AG08396 (cell line): ENCODE data around the gene SEMA4D.
"Not testable (repeated sequence)": the region's sequence is repeated elsewhere in the genome, so short reads cannot be mapped to it uniquely, and the experiment has no call there.

Experiments used
- DNase-seq: peaks from one replicate; pipeline ENCODE4 v3.0.0; 2012; ENCODE audit warnings: low spot score, mixed read lengths

Gene SEMA4D

DNA sequence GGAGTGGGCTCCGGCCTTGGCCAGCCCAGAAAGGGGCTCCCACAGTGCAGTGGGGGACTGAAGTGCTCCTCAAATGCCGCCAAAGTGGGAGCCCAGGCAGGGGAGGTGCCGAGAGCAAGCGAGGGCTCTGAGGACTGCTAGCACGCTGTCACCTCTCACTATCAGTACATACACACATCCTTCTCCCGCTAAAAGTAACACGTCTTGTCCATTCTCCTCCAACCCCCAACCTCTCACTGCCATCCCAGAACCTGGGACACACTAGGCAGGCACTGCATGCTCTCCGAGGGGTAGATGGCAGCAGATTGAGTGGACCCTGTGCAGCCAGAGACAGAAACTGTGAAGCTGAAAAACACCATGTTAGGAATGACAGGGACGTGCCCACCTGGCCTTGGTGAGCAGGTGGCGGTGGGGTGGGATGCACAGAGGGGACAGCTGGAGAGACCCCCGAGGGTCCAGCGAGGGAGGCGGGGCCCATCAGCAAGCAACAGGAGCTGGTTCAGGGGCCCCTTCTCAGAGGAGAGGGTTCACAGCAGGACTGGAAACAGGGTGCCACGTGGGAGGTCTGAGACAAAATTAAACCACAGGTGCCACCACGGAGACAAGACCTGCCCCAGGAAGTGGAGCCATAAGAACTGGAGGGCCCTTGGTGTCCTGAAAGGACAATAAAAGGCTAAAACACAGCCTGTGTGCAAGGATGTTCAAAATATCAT lies 16.9 kb downstream of the SEMA4D start:
- DNase-seq: no peak

- DNase-seq: not testable (repeated sequence)
These were observed 17.5 kb downstream of the SEMA4D start for GRCh38 chr9:89480372-89480771.

DNA sequence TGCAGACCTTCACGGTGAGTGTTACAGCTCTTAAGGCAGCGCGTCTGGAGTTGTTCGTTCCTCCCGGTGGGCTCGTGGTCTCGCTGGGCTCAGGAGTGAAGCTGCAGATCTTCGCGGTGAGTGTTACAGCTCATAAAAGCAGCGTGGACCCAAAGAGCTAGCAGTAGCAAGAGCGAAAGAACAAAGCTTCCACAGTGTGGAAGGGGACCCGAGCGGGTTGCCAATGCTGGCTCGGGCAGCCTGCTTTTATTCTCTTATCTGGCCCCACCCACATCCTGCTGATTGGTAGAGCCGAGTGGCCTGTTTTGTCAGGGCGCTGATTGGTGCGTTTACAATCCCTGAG lies 18.3 kb downstream of the SEMA4D start:
- not testable (repeated sequence) for DNase-seq

- no peak for DNase-seq
These were observed 18.9 kb downstream of the SEMA4D start for GRCh38 chr9:89478821-89479668.

DNA sequence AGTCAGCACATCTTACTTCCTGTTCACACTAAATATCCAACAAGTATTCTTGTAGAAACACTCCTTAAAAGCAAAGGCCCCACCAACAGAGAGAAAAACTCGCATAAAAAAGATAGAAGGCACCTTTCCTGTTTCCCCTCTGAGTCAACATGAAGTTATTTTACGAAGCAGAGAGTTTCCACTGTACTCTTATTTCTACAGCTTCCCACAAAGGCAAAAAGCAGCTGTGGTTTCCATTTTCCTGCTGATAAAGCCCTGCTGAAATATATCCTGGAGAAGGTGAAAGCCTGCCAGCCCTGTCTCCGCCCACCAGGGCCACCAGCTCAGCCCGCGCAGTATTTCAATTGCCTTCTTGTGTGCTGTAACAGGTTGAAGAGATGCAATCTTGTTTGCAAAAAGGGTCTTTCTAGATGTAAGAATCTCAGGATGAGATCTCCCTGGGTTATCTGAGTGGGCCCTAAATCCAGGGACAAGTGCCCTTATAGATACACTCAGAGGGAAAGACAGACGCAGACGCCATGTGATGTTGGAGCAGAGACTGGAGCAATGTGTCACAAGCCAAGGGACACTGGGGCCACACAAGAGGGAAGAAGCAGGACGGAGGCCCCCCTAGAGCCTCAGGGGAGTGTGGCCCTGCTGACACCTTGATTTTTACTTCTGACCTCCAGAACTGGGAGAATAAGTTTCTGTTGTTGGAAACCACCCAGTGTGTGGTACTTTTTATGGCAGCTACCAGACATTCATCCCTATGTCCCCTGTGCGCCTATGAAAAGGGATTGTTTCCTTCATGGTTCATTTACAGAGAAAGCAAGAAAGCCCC lies 19.9 kb downstream of the SEMA4D start:
- no peak for DNase-seq

DNA sequence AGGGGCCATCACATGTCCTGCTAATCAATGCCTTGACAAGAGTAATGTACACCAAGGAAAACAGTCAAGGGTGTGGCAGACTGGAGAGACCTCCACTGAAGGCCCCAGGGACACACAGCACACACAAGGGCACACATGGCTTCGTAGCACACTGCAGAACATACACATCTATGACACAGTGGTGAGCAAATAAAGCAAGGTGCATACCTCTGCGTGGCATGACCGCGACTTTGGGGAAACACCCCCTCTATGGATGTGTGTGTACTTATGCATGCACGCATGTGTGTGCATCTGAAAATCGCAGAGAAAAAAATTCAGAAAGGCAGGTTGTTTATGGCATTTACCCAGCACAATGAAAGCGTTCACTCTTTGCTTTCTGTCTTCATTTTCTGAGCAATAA lies 20.5 kb downstream of the SEMA4D start:
- no peak for DNase-seq

GRCh38 chr9:89476546-89476945 lies 21.4 kb downstream of the SEMA4D start:
- DNase-seq: no peak

GRCh38 chr9:89475891-89476440 lies 21.9 kb downstream of the SEMA4D start:
- DNase-seq: no peak

DNA sequence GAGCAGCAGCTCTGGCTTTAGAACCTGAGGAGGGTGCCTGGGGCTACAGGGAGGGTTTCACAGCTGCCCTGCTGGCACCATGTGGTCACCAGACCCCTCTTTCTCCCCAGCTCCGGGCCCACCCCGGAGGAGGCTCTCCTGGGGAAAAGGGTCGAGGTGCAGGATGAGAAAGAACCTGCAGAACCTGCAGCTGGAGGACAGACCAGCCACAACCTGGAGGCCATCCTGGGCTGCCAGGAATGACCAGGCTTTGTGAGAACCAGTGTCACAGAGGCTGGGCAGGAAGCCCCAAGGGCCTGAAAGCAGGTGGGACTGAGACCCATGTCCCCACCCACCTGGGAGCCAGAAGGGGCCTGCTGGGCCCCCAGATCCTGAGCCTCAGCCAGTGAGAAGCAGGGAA lies 23.0 kb downstream of the SEMA4D start:
- DNase-seq: no peak

- peak; percentile 77 for DNase-seq
These were observed 24.0 kb downstream of the SEMA4D start for GRCh38 chr9:89473762-89474469.

- DNase-seq: not testable (repeated sequence)
These were observed 26.1 kb downstream of the SEMA4D start for GRCh38 chr9:89471796-89472320.

DNA sequence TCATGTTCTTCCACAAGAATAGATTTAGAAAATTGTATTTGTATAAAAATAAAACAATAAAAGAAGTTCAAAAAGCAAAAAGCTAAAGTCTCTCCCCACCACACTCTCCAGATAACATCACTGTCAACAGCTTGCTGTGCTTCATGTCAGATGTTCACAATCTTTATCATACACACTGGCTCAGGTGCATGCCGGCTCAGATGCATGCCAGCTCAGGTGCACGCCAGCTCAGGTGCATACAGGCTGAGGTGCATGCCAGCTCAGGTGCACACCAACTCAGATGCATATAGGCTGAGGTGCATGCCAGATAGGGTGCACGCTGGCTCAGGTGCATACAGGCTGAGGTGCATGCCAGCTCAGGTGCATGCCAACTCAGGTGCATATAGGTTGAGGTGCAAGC lies 26.5 kb downstream of the SEMA4D start:
- no peak for DNase-seq

DNA sequence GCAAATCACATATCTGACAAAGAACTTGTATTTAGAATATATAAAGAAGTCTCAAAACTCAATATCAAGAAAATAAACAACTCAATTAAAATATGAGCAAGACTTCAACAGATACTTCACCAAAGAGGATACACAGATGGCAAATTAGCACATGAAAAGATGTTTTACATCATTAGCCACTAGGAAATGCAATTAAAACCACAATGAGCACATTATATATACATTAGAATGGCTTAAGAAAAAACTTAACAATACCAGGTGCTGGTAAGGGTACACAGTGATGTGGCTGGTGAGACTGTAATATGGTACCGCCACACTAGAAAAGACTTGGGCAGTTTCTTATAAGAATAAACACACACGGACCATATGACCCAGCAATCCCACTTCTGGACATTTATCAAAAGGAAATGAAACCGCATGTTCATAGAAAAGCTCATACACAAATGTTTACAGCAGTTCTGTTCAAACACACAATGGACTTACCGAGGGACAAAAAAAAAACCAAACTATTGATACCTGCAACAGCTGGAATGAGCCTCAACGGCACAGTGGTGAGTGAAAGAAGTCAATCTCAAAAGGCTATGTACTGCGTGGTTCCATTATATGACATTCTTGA lies 27.6 kb downstream of the SEMA4D start:
- DNase-seq: no peak

- no peak for DNase-seq
These were observed 28.9 kb downstream of the SEMA4D start for GRCh38 chr9:89469003-89469402.

DNA sequence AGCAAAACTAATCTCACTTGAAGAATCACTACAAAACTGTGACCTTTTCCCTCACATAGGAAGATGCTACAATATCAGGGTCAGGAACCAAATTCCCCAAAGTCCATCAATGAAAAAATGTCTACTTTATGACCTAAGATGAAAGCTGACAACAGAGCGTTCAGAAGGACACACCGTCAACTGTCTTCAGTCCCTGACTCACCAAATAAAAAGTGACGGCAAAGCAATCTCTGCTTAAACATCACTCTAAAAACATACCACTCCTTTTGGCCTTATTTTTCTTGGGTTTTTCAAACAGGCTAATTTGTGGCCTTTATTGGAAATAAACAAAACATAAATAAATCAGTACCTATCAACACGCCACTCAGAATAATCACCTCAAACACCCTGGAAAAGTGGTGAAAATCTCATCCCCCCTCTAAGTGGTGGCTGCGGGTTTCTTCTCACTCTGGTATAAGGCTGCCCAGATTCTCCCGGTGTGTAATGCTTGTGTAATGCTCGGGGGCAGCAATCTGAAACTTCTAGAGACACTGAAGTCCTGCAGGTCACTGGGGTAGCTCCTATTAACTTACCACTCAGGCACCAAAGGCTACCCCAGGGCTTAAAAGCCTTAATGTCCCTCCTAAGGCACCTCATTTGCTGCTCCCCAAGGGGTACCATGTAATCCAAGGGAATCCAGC lies 29.5 kb downstream of the SEMA4D start:
- no peak for DNase-seq

- no peak for DNase-seq
These were observed 30.7 kb downstream of the SEMA4D start for GRCh38 chr9:89467278-89467625.

DNA sequence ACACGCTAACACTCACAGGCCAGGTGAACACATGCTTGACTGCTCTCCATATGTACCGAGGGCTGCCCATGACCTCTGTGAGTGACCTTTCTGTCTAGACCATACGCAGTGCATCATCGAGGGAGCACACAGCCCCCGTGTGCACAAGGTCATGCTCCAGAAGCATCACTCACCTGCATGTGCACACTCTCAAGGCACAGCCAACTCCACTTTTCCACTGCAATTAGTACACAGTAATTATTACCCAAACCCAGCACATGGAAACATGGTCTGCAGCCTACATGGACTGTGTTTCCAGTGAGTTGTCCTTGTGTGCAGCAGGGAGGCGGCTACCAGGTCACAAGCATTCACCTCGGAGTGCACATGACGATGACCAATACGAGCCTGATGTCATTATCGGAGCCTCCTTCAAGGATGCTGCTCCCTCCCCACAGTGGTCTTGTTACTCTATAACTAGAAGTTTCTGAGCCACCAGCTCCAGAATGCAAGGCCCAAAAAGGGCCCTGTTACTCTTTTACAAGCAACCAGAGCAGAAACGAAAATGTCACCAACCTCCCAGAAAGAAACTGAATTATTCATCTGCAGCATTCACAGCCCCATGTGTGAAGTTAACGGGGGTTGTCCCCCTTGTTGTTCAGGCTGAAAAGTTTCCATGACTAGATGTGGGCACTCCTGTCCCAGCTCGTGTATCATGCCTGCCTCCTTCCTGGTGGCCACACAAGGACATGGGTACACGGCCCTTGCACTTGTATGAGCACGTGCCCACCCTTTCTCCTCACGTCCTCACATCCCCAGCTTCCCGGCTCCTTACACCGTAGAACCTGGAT lies 31.2 kb downstream of the SEMA4D start:
- DNase-seq: no peak

DNA sequence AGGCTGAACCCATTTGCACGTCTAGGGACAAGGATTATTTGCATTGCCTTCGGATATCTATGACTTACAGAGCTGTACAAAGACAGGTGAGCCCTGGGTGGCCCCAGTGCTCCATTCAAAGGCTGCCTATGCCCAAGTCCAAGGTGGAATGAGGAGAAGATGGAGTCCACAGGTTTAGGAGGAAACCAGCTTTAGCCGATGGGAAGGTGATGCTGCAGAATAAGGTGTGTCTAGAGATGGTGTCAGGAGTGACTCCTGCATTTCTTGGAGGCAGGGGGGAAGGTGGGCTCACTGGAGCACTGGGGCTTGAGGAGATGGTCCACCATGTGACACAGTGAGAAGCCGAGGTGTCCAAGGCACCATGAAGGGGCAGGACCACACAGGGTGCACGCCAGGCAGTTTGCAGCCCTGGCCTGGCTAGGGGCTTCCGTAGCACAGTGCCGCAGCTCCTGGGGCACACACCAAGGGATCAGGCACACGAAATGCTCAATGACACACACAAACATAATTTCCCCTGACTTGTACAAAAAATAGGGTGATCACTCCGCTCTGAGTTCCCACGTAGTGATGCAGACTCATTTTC lies 32.1 kb downstream of the SEMA4D start:
- no peak for DNase-seq

GRCh38 chr9:89465001-89465451 lies 32.9 kb downstream of the SEMA4D start:
- DNase-seq: no peak
